HG03039 (cell line): ENCODE results near the gene GNS.
A peak's percentile ranks its signal among the peaks of the same experiment; 100 is the strongest.

Source experiments
- ATAC-seq: cut with Tn5 transposase; IDR thresholded peaks from one replicate; pipeline ENCODE4 v1.9.1; 2021; ENCODE audit warnings: mild to moderate bottlenecking, moderate library complexity; ENCODE audit not compliant: unreplicated experiment

GNS gene

GRCh38 chr12:64759035-64759894 is at the start of gene GNS:
GNS (minus strand) TSS chr12:64759406; CDS start chr12:64759276, 130 bp downstream.
- peak; percentile 78 for ATAC-seq

- no peak for ATAC-seq
Measured at GRCh38 chr12:64808110-64808509, 48.9 kb upstream of the GNS start.

- no peak for ATAC-seq
Measured at GRCh38 chr12:64806593-64807460, 47.6 kb upstream of the GNS start.

GRCh38 chr12:64806173-64806572 is 47.0 kb upstream of the GNS start:
- ATAC-seq, result no peak

GRCh38 chr12:64802180-64802775 is 43.1 kb upstream of the GNS start:
- ATAC-seq, result peak; percentile 50

GRCh38 chr12:64801381-64801780 is 42.2 kb upstream of the GNS start:
- ATAC-seq, result no peak

- ATAC-seq, result peak; percentile 45
Measured at GRCh38 chr12:64800640-64801039, 41.4 kb upstream of the GNS start.

GRCh38 chr12:64798165-64798564 is 39.0 kb upstream of the GNS start:
- no peak for ATAC-seq

- no peak for ATAC-seq
Measured at GRCh38 chr12:64797156-64797555, 38.0 kb upstream of the GNS start.

GRCh38 chr12:64796205-64796845 is 37.1 kb upstream of the GNS start:
- peak; percentile 61 for ATAC-seq

GRCh38 chr12:64794305-64794704 is 35.1 kb upstream of the GNS start:
- ATAC-seq, result no peak

- ATAC-seq, result no peak
Measured at GRCh38 chr12:64793610-64794009, 34.4 kb upstream of the GNS start.

GRCh38 chr12:64792128-64792527 is 32.9 kb upstream of the GNS start:
- ATAC-seq, result no peak

GRCh38 chr12:64791036-64791435 is 31.8 kb upstream of the GNS start:
- ATAC-seq, result no peak

GRCh38 chr12:64790166-64790565 is 31.0 kb upstream of the GNS start:
- ATAC-seq, result no peak

- no peak for ATAC-seq
Measured at GRCh38 chr12:64785838-64786237, 26.6 kb upstream of the GNS start.

- no peak for ATAC-seq
Measured at GRCh38 chr12:64782191-64782876, 23.1 kb upstream of the GNS start.

GRCh38 chr12:64781280-64782190 is 22.3 kb upstream of the GNS start:
- ATAC-seq, result no peak

GRCh38 chr12:64780531-64781279 is 21.5 kb upstream of the GNS start:
- no peak for ATAC-seq
